GM20000 (cell line): ENCODE measurements around the gene ROBO1.

ENCODE experiments used
- DNase-seq: peaks from one replicate; pipeline ENCODE4 v3.0.0; 2012; ENCODE audit warnings: low spot score
- CTCF ChIP-seq: IDR thresholded peaks from 2 replicates; pipeline ENCODE4 v1.5.1; 2012; ENCODE audit warnings: mild to moderate bottlenecking, control low read depth; ENCODE audit errors: extremely low read depth, missing control alignments

The ROBO1 gene

GRCh38 chr3:79737530-79737929, 30.3 kb downstream of the ROBO1 start:
- TF ChIP-seq CTCF = no peak
- DNase-seq = no peak

- no peak for DNase-seq
- no peak for TF ChIP-seq CTCF
These were observed 38.7 kb downstream of the ROBO1 start for GRCh38 chr3:79729096-79729495.

GRCh38 chr3:79726786-79727185, 41.0 kb downstream of the ROBO1 start:
- DNase-seq = no peak
- TF ChIP-seq CTCF = no peak

- DNase-seq = no peak
- TF ChIP-seq CTCF = no peak
These were observed 43.6 kb downstream of the ROBO1 start for GRCh38 chr3:79724206-79724605.

GRCh38 chr3:79690072-79690471, 77.7 kb downstream of the ROBO1 start:
- no peak for TF ChIP-seq CTCF
- no peak for DNase-seq

- no peak for DNase-seq
- no peak for TF ChIP-seq CTCF
These were observed 82.7 kb downstream of the ROBO1 start for GRCh38 chr3:79685108-79685507.

- TF ChIP-seq CTCF = no peak
- no peak for DNase-seq
These were observed 83.8 kb downstream of the ROBO1 start for GRCh38 chr3:79684041-79684440.
